Smooth muscle cell (in vitro differentiated cells): ENCODE measurements around the gene PPP1R10. TPM values are rescaled to one million over a fixed set of nuclear protein-coding genes. Genes with fewer than 3 reads are reported as not detected.

Source experiments
- DNase-seq: peaks from one replicate; lab custom pipeline; 2025; ENCODE audit not compliant: unreplicated experiment; lab: John Stamatoyannopoulos, UW
- H2AFZ ChIP-seq: fragments of 200-600 bp; sonication (generic); 2 replicates; pipeline ENCODE4 v1.6.0; 2016; ENCODE audit warnings: antibody characterized with exemption, low read depth, mild to moderate bottlenecking
- H3F3A ChIP-seq: fragments of 200-600 bp; sonication (generic); 2 replicates; pipeline ENCODE4 v1.6.0; 2017; ENCODE audit warnings: antibody characterized with exemption, low read depth
- H3K27ac ChIP-seq: fragments of 200-600 bp; sonication (generic); 2 replicates; pipeline ENCODE4 v1.5.1; 2016; ENCODE audit warnings: low read depth, mild to moderate bottlenecking
- H3K27me3 ChIP-seq: fragments of 200-600 bp; sonication (generic); 2 replicates; pipeline ENCODE4 v1.6.1; 2016; ENCODE audit warnings: low read depth, mild to moderate bottlenecking
- H3K36me3 ChIP-seq: fragments of 200-600 bp; sonication (generic); 2 replicates; pipeline ENCODE4 v1.5.1; 2016; ENCODE audit warnings: low read depth
- H3K4me1 ChIP-seq: fragments of 200-600 bp; sonication (generic); 2 replicates; pipeline ENCODE4 v1.5.1; 2016; ENCODE audit warnings: low read depth
- H3K4me2 ChIP-seq: fragments of 200-600 bp; sonication (generic); 2 replicates; pipeline ENCODE4 v1.6.0; 2016; ENCODE audit warnings: mild to moderate bottlenecking
- H3K4me3 ChIP-seq: fragments of 200-600 bp; sonication (generic); 2 replicates; pipeline ENCODE4 v1.5.1; 2016; ENCODE audit warnings: mild to moderate bottlenecking
- H3K79me2 ChIP-seq: fragments of 200-600 bp; sonication (generic); 2 replicates; pipeline ENCODE4 v1.6.0; 2016; ENCODE audit warnings: low read depth, mild to moderate bottlenecking
- H3K9ac ChIP-seq: fragments of 200-600 bp; sonication (generic); 2 replicates; pipeline ENCODE4 v1.6.0; 2016; ENCODE audit warnings: low read depth
- H3K9me3 ChIP-seq: fragments of 200-600 bp; sonication (generic); replicated peaks from 2 replicates; pipeline ENCODE4 v1.5.1; 2016; ENCODE audit warnings: low read depth
- H4K20me1 ChIP-seq: fragments of 200-600 bp; sonication (generic); 2 replicates; pipeline ENCODE4 v1.6.0; 2016; ENCODE audit warnings: low read depth
- CTCF ChIP-seq: fragments of 200-600 bp; sonication (generic); IDR thresholded peaks from 2 replicates; pipeline ENCODE4 v1.5.1; 2017; ENCODE audit warnings: borderline replicate concordance, mild to moderate bottlenecking, antibody characterized with exemption; ENCODE audit not compliant: insufficient read depth, poor library complexity, severe bottlenecking
- WGBS: methylation state at CpG from one replicate; pipeline ENCODE4 v1.1.7; 2016; ENCODE audit warnings: low lambda C conversion rate; 5-methylcytosine and 5-hydroxymethylcytosine counted together
- microRNA counts: library from miRNA; unstranded; fragments of <30 nt; microRNA quantifications from one replicate; lab custom pipeline; 2016
- microRNA-seq: library from miRNA; unstranded; fragments of <30 nt; microRNA quantifications from one replicate; pipeline ENCODE4, GENCODE V29; 2016; ENCODE audit warnings: borderline number of aligned reads
- polyA plus RNA-seq: library from polyadenylated mRNA; unstranded; fragments of >200 nt; fragmentation: Nextera tagmentation; extraction: Ambion mirVana; gene quantifications from 2 replicates; pipeline ENCODE4 v1.2.1, GENCODE V29; 2016
- small RNA-seq: library from RNA; depleted of rRNA; stranded (forward); fragments of <200 nt; gene quantifications from one replicate; pipeline ENCODE3, GENCODE V24; 2014
- total RNA-seq: library from RNA; depleted of rRNA; stranded (reverse); fragments of >200 nt; gene quantifications from 2 replicates; pipeline ENCODE4 v1.2.3, GENCODE V29; 2014

The PPP1R10 gene
- total and polyA plus RNA-seq, 2 experiments from 2014 or later: 36.1 to 65.1 TPM

GRCh38 chr6:30554962-30555815 is 61.9 kb downstream of the PPP1R10 start:
- no peak for TF ChIP-seq CTCF
- H3K27me3 ChIP-seq: no peaks in the 10 kb centered on the region
- peaks cover 7% of the 10 kb centered on the region for H4K20me1 ChIP-seq
- H3K4me3 ChIP-seq: peak overlapping the region; percentile 88
- peaks cover 46% of the 10 kb centered on the region for H3K79me2 ChIP-seq
- no peaks in the 10 kb centered on the region for H3F3A ChIP-seq
- peak overlapping the region; percentile 79 for H2AFZ ChIP-seq
- H3K9ac ChIP-seq: peak overlapping the region; percentile 97
- peak overlapping the region; percentile 96 for H3K4me2 ChIP-seq
- H3K9me3 ChIP-seq: no peaks in the 10 kb centered on the region
- peak; percentile 63 for DNase-seq
- H3K4me1 ChIP-seq: peaks cover 12% of the 10 kb centered on the region
- 9% methylated on average over 33 of the region's 34 CpGs for WGBS
- H3K36me3 ChIP-seq: no peaks in the 10 kb centered on the region
- H3K27ac ChIP-seq: peak overlapping the region; percentile 99

GRCh38 chr6:30554404-30554803 is 62.6 kb downstream of the PPP1R10 start:
- peak overlapping the region; percentile 88 for H3K4me3 ChIP-seq
- no peak overlapping the region for H3K9ac ChIP-seq
- WGBS: 96% methylated on average over 4 of the region's 4 CpGs
- peak overlapping the region; percentile 96 for H3K4me2 ChIP-seq
- no peak overlapping the region for H3K27ac ChIP-seq
- no peak for DNase-seq
- H4K20me1 ChIP-seq: peaks cover 7% of the 10 kb centered on the region
- no peaks in the 10 kb centered on the region for H3K36me3 ChIP-seq
- TF ChIP-seq CTCF: no peak
- no peak overlapping the region for H2AFZ ChIP-seq
- peaks cover 12% of the 10 kb centered on the region for H3K4me1 ChIP-seq
- no peaks in the 10 kb centered on the region for H3F3A ChIP-seq
- no peaks in the 10 kb centered on the region for H3K9me3 ChIP-seq
- H3K79me2 ChIP-seq: peaks cover 38% of the 10 kb centered on the region
- H3K27me3 ChIP-seq: no peaks in the 10 kb centered on the region

MicroRNAs within 50 kb of the gene (microRNA counts, 767-probe panel; counts per million panel counts)
- microRNA hsa-miR-877-5p (lab: Ali Mortazavi, UCI): 183 counts per million

Small RNA genes within 50 kb of the gene (microRNA-seq; reads per million reads assigned to microRNA genes)
- 253 reads per million, percentile 68 among the genes with 10 or more reads in this experiment for gene MIR877

Small RNA genes within 50 kb of the gene (small RNA-seq; reads per million reads assigned to genes)
- 6.8 reads per million, percentile 70 among the genes with 10 or more reads in this experiment for gene MIR877

Other genes starting within 250 kb of the PPP1R10 start
- gene HLA-E, start 127.7 kb downstream of the PPP1R10 start, total RNA-seq: 97.3 and 104 TPM in 2 replicates
- 126 and 134 TPM in 2 replicates for gene HLA-E, start 127.7 kb downstream of the PPP1R10 start, polyA plus RNA-seq
- gene GNL1, start 60.8 kb downstream of the PPP1R10 start, total RNA-seq: 16.5 and 27.2 TPM in 2 replicates
- 92.7 and 104 TPM in 2 replicates for gene GNL1, start 60.8 kb downstream of the PPP1R10 start, polyA plus RNA-seq
- gene PRR3, start 59.9 kb downstream of the PPP1R10 start, total RNA-seq: 12.7 and 29.4 TPM in 2 replicates
- gene PRR3, start 59.9 kb downstream of the PPP1R10 start, polyA plus RNA-seq: 10.2 and 13.1 TPM in 2 replicates
- gene ABCF1, start 45.8 kb downstream of the PPP1R10 start, total RNA-seq: 25.2 and 34.7 TPM in 2 replicates
- 39.1 and 57.3 TPM in 2 replicates for gene ABCF1, start 45.8 kb downstream of the PPP1R10 start, polyA plus RNA-seq
- 38.7 and 53.2 TPM in 2 replicates for gene MRPS18B, start 597 bp upstream of the PPP1R10 start, total RNA-seq
- 70.0 and 88.6 TPM in 2 replicates for gene MRPS18B, start 597 bp upstream of the PPP1R10 start, polyA plus RNA-seq
- gene ATAT1, start 9.6 kb upstream of the PPP1R10 start, total RNA-seq: 8.5 and 9.4 TPM in 2 replicates
- 16.5 and 18.8 TPM in 2 replicates for gene ATAT1, start 9.6 kb upstream of the PPP1R10 start, polyA plus RNA-seq
- 1.8 and 4.3 TPM in 2 replicates for gene C6orf136, start 29.9 kb upstream of the PPP1R10 start, total RNA-seq
- 5.3 and 8.8 TPM in 2 replicates for gene C6orf136, start 29.9 kb upstream of the PPP1R10 start, polyA plus RNA-seq
- 12.4 and 16.0 TPM in 2 replicates for gene DHX16, start 55.8 kb upstream of the PPP1R10 start, total RNA-seq
- gene DHX16, start 55.8 kb upstream of the PPP1R10 start, polyA plus RNA-seq: 23.5 and 29.0 TPM in 2 replicates
- gene PPP1R18, start 69.4 kb upstream of the PPP1R10 start, total RNA-seq: 42.7 and 55.3 TPM in 2 replicates
- 41.6 and 51.6 TPM in 2 replicates for gene PPP1R18, start 69.4 kb upstream of the PPP1R10 start, polyA plus RNA-seq
- 14.6 and 25.8 TPM in 2 replicates for gene NRM, start 73.7 kb upstream of the PPP1R10 start, total RNA-seq
- 28.5 and 31.8 TPM in 2 replicates for gene NRM, start 73.7 kb upstream of the PPP1R10 start, polyA plus RNA-seq
- gene MDC1, start 100.0 kb upstream of the PPP1R10 start, total RNA-seq: 6.9 and 7.0 TPM in 2 replicates
- 17.1 and 19.0 TPM in 2 replicates for gene MDC1, start 100.0 kb upstream of the PPP1R10 start, polyA plus RNA-seq
- gene TUBB, start 103.1 kb upstream of the PPP1R10 start, total RNA-seq: 1,002 and 1,039 TPM in 2 replicates
- gene TUBB, start 103.1 kb upstream of the PPP1R10 start, polyA plus RNA-seq: 855 and 1,009 TPM in 2 replicates
- gene FLOT1, start 125.4 kb upstream of the PPP1R10 start, total RNA-seq: 79.8 and 87.6 TPM in 2 replicates
- gene FLOT1, start 125.4 kb upstream of the PPP1R10 start, polyA plus RNA-seq: 117 and 146 TPM in 2 replicates
- gene IER3, start 127.3 kb upstream of the PPP1R10 start, total RNA-seq: 732 and 736 TPM in 2 replicates
- gene IER3, start 127.3 kb upstream of the PPP1R10 start, polyA plus RNA-seq: 708 and 811 TPM in 2 replicates